ENCODE results near the gene TFRC.
"Not testable (repeated sequence)": the region's sequence is repeated elsewhere in the genome, so short reads cannot be mapped to it uniquely, and the experiment has no call there.

Gene TFRC

GRCh38 chr3:196049653-196050052 lies 32.2 kb downstream of the TFRC start:
- no peak for DNase-seq (ENCODE audit: low read depth in 2 of 3, low spot score in 1 of 3)

DNA sequence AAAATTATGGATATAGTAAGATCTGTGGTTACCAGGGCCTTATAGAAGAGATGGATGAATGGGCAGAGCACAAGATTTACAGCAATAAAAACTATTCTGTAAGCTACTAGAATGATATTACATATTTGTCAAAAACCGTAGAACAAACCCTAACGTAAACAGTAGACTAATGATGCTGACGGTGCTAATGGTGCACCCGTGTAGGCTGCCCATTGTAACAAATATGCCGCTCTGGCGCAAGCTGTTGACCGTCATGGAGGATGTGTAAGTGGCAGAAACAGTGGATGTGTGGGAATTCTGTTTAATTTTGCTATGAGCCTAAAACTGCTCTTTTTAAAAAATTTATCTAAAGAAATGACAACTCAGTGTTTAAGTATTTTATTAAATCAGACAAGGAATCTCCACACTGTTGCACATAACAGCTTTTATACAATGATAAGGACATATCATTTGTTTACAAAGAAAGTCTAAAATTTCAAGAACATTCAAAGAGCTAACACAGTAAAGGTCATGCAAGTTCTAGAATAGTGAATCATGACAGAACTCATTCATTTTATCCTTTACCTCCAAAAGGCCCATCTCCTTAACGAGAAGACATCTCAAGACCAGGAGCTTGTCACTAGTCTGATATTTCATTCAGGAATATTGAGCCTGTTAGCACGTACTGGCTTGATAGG lies 32.8 kb downstream of the TFRC start:
- no peak for DNase-seq (ENCODE audit: low read depth in 2 of 3, low spot score in 1 of 3)

DNA sequence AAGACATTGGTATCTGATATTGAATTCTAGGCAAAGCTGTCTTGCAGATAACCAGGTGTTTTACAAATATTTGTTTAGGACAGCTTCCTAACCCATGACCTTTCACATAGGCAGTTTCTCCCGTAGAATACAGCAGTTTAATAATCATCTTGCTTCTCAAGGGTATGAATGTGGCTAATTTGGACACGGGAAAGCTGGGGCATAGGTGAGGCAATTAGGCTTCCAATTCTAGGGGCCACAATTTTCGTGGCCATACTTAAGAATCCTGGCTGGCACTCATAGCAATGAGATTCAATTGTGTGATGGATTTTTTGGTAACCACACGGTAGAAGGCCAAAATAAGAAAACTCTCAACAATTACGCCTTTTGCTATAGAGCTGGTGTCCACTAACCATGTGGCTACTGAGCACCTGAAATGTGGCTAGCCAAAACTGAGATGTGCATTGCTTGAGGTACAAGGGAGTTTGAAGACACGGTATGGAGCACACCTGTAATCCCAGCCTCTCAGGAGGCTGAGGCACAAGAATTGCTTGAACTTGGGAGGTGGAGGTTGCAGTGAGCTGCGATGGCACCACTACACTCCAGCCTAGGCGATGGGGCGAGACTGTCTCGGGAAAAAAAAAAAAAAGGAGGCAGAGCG lies 34.4 kb downstream of the TFRC start:
- DNase-seq (ENCODE audit: low read depth in 2 of 3, low spot score in 1 of 3): no peak

DNA sequence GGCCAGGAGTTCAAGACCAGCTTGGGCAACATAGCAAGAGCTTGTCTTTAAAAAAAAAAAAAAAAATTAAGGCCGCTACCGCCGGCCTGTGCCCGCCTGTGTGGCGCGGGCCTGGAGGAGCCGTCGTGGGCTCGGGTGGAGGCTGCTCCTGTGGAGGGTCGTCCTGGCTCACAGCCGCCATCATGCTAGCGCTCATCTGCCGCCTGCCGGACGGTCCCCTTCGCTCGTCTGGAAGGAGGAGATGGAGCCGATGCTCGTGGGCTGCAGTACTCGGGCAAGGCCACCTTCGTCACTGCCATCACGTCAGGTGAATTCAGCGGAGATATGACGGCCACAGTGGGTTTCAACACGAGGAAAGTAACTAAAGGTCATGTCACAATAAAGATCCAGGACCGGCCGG lies 37.4 kb downstream of the TFRC start:
- no peak for DNase-seq (ENCODE audit: low read depth in 2 of 3, low spot score in 1 of 3)

GRCh38 chr3:196042673-196043072 lies 39.2 kb downstream of the TFRC start:
- DNase-seq (ENCODE audit: low read depth in 2 of 3, low spot score in 1 of 3): no peak

DNA sequence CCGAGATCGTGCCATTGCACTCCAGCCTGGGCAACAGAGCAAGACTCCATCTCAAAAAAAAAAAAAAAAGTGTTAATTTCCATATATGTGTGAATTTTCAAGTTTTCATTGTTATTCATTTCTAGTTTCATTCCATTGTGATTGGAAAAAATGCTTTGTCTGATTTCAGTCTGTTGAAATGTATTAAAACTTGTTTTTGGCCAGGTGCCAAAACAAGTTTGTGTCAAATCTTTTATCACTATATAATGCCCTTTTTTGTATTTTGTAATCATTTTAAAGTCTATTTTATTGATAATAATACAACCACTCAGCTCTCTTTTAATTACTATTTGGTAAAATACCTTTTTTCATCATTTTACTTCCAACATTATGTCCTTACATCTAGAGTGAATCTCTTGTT lies 42.5 kb downstream of the TFRC start:
- DNase-seq (ENCODE audit: low read depth in 2 of 3, low spot score in 1 of 3): no peak

- DNase-seq (ENCODE audit: low read depth in 2 of 3, low spot score in 1 of 3): not testable (repeated sequence)
Observed at GRCh38 chr3:196026059-196026458, 55.8 kb downstream of the TFRC start.

- no peak for DNase-seq (ENCODE audit: low read depth in 2 of 3, low spot score in 1 of 3)
Observed at GRCh38 chr3:196024968-196025367, 56.9 kb downstream of the TFRC start.

GRCh38 chr3:196023947-196024346 lies 57.9 kb downstream of the TFRC start:
- DNase-seq (ENCODE audit: low read depth in 2 of 3, low spot score in 1 of 3): no peak

DNA sequence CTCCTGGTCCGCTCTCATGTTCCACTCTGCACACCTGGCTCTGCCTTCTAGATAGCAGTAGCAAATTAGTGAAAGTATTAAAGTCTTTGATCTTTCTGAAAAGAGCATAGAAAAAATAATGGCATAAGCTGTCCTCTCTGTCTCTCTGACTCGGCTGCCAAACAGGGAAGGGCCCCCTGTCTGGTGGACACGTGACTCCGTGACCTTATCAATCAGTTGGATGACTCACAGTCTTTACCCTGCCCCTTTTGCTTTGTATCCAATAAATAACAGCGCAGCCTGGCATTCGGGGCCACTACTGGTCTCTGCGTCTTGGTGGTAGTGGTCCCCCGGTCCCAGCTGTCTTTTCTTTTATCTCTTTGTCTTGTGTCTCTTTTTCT lies 59.4 kb downstream of the TFRC start:
- not testable (repeated sequence) for DNase-seq (ENCODE audit: low read depth in 2 of 3, low spot score in 1 of 3)

DNA sequence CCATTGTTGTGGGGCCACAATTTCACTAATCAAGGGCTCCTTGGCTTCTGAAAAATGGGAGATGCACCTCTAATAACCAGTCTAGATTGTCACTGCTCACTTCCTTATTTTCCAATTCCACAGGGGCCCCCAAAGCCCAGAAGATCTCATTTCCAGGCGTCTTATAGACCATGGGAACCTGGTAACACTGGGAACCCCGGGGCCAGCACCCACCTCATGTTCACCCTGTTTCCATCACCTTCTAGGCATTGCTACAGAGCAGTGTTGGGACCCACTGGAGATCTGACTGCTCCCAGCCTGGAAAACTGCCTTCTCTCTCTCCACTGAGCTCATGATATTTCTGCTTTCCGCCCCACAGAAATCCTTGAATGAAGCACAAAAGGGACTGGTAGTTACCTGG lies 61.5 kb downstream of the TFRC start:
- DNase-seq (ENCODE audit: low read depth in 2 of 3, low spot score in 1 of 3): no peak

GRCh38 chr3:196019576-196019975 lies 62.3 kb downstream of the TFRC start:
- DNase-seq (ENCODE audit: low read depth in 2 of 3, low spot score in 1 of 3): not testable (repeated sequence)

GRCh38 chr3:196018159-196018558 lies 63.7 kb downstream of the TFRC start:
- DNase-seq (ENCODE audit: low read depth in 2 of 3, low spot score in 1 of 3): not testable (repeated sequence)

DNA sequence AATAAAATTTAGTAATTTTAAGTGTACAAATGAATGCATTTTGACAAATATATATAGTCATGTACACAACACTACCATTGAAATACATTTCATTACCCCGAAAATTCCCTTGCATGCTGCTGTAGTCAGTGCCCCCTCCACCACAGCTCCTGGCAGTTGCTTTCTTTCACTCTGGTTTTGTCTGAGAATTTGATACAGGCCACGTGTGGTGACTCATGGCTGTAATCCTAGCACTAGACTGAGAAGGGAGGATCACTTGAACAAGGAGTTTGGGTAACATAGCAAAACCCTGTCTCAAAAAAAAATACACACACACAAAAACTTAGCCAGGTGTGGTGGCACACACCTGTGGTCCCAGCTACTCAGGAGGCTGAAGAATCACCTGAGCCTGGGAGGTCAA lies 65.4 kb downstream of the TFRC start:
- DNase-seq (ENCODE audit: low read depth in 2 of 3, low spot score in 1 of 3): no peak

DNA sequence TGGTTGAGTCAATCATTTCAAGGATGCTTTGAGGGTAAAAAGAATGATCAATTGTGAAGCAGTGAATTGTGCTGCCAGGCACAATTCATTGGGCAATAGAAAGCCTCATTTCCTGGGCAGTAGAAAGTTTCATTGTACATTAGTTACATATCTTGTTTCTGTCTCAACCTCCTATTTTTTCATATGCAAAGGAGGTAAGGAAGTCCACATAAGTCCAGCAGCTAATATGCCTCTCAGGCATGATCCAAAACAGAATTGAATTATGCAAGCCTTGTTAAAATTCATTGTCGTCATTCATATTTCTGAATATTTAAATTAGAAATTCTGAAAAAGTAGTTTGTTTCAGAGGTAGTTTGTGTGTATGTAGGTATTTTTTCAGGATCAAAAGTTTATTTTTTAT lies 65.8 kb downstream of the TFRC start:
- DNase-seq (ENCODE audit: low read depth in 2 of 3, low spot score in 1 of 3): no peak

DNA sequence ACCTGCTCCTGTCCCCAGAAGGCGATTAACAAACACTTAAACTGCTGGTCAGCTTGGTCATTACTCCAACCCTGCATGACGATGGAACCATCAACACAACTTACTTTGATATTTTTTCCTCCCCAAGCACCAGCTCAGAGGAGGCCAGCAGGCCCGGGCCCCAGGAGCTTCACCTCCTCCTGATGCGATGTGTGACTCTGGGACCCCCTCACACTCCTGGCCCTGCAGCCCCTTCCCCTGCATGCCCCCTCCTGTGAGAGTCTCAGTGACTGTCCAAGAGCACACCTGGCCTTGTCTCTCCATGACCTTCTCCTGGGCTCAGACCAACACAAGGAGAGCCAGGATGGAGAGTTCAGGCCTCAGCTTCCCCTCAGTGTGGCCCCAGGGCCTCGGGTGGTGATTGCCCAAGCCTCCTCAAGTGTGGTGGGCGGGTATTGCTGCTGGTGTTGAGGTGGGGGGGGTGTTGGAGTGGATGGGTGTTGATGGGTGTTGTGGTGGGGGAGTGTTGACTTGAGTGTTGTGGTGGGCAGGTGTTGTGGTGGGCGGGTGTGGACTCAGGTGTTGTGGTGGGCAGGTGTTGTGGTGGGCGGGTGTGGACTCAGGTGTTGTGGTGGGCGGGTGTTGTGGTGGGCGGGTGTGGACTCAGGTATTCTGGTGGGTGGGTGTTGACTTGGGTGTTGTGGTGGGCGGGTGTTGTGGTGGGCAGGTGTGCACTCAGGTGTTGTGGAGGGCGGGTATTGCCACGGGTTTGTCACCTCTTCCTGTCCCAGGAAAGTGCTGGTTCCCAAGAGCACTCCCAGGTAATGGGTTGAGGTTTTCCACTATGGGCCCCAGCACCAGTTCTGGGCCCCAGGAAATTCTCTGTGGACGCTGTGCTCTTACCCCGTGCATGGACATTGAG lies 68.1 kb downstream of the TFRC start:
- no peak for DNase-seq (ENCODE audit: low read depth in 2 of 3, low spot score in 1 of 3)

DNA sequence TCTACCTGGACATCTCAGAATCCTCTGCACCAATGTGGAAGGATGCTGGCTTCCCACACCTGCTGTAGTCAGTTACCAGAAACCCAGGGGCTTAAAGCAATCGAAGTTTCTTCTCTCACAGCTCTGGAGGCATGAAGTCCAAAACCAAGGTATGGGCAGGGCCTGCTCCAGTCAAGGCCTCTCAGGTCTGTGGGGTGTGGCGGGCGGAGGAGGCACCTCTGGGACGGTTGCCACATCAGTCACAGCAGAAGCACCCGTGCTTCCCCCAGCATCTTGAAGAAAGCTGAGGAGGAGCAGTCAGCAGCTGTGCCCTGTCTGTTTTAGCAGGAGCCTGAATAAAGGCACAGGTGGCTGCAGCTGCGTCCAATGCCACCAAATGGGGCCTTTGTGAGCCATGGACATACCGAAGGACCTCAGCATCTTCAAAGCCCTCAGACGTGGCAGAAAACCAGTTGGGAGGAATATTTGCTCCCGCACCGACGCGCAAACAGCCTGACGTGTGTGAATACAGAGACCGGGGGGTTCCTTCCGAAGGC lies 68.9 kb downstream of the TFRC start:
- DNase-seq (ENCODE audit: low read depth in 2 of 3, low spot score in 1 of 3): no peak

- DNase-seq (ENCODE audit: low read depth in 2 of 3, low spot score in 1 of 3): no peak
Observed at GRCh38 chr3:196012481-196012880, 69.4 kb downstream of the TFRC start.

GRCh38 chr3:196009456-196009855 lies 72.4 kb downstream of the TFRC start:
- no peak for DNase-seq (ENCODE audit: low read depth in 2 of 3, low spot score in 1 of 3)

- no peak for DNase-seq (ENCODE audit: low read depth in 2 of 3, low spot score in 1 of 3)
Observed at GRCh38 chr3:196008929-196009328, 73.0 kb downstream of the TFRC start.

GRCh38 chr3:196008387-196008786 lies 73.5 kb downstream of the TFRC start:
- no peak for DNase-seq (ENCODE audit: low read depth in 2 of 3, low spot score in 1 of 3)

All from stimulated activated CD4-positive, alpha-beta T cell treated with anti-CD3 and anti-CD28 coated beads, Interleukin-12 subunit alpha, Interleukin-12 subunit beta, amount 100 ng/mL, for 48 hours (primary cell).